ENCODE results near the gene OAS2. TPM values are rescaled to one million over a fixed set of nuclear protein-coding genes. Genes with fewer than 3 reads are reported as not detected.
A peak's percentile ranks its signal among the peaks of the same experiment; 100 is the strongest.

Gene OAS2
- total and polyA plus RNA-seq, 2 experiments from 2014 or later = 0.54 to 0.56 TPM

GRCh38 chr12:112992541-112993398 lies 14.5 kb downstream of the OAS2 start:
- no peak for TF ChIP-seq EZH2 (IDR thresholded peaks at IDR 0.05; ENCODE audit: insufficient read depth, poor library complexity, severe bottlenecking)
- no peak for TF ChIP-seq EZH2phosphoT487 (IDR thresholded peaks at IDR 0.05; ENCODE audit: insufficient read depth, low read depth)
- WGBS, 2 experiments (ENCODE audit: low coverage in 1 of 2, low lambda C conversion rate in 2 of 2, missing lambda C conversion rate in 2 of 2) = 0% methylated on average over 2 of the region's 2 CpGs
- Histone ChIP-seq H3K9ac (no peak overlapping the region), H3K4me1 (ENCODE audit: insufficient read depth) (no peaks in the 10 kb centered on the region), H3F3A (ENCODE audit: insufficient read depth) (no peaks in the 10 kb centered on the region), H4K20me1 (ENCODE audit: insufficient read depth) (no peaks in the 10 kb centered on the region), H3K4me3 (no peak overlapping the region), H3K27me3 (replicated peaks; ENCODE audit: insufficient read depth) (no peaks in the 10 kb centered on the region), H3K9me2 (ENCODE audit: insufficient read depth) (no peaks in the 10 kb centered on the region), H3K79me2 (ENCODE audit: insufficient read depth) (no peaks in the 10 kb centered on the region), H3K36me3 (ENCODE audit: low read depth) (no peaks in the 10 kb centered on the region), H2AFZ (no peak overlapping the region), H3K27ac (no peak overlapping the region), H3K4me2 (ENCODE audit: unreplicated experiment) (no peak overlapping the region), H3K9me3 (ENCODE audit: low read depth) (no peaks in the 10 kb centered on the region)
- DNase-seq = peak; percentile 67
- in situ Hi-C loops (cut with MboI) = no loop called here

- no peaks in the 10 kb centered on the region for H3K36me3 ChIP-seq (ENCODE audit: low read depth)
- H3K4me3 ChIP-seq = no peak overlapping the region
- TF ChIP-seq EZH2 (IDR thresholded peaks at IDR 0.05; ENCODE audit: insufficient read depth, poor library complexity, severe bottlenecking) (no peak), EZH2phosphoT487 (IDR thresholded peaks at IDR 0.05; ENCODE audit: insufficient read depth, low read depth) (no peak)
- no peak overlapping the region for H3K9ac ChIP-seq
- no peak overlapping the region for H3K27ac ChIP-seq
- in situ Hi-C loops (cut with MboI) = no loop called here
- H3F3A ChIP-seq (ENCODE audit: insufficient read depth) = no peaks in the 10 kb centered on the region
- H3K4me1 ChIP-seq (ENCODE audit: insufficient read depth) = no peaks in the 10 kb centered on the region
- no peaks in the 10 kb centered on the region for H3K79me2 ChIP-seq (ENCODE audit: insufficient read depth)
- no peaks in the 10 kb centered on the region for H4K20me1 ChIP-seq (ENCODE audit: insufficient read depth)
- no peak overlapping the region for H2AFZ ChIP-seq
- no peaks in the 10 kb centered on the region for H3K9me2 ChIP-seq (ENCODE audit: insufficient read depth)
- H3K27me3 ChIP-seq (replicated peaks; ENCODE audit: insufficient read depth) = no peaks in the 10 kb centered on the region
- no peak for DNase-seq
- H3K9me3 ChIP-seq (ENCODE audit: low read depth) = no peaks in the 10 kb centered on the region
- no peak overlapping the region for H3K4me2 ChIP-seq (ENCODE audit: unreplicated experiment)
- WGBS, 2 experiments (ENCODE audit: low coverage in 1 of 2, low lambda C conversion rate in 2 of 2, missing lambda C conversion rate in 2 of 2) = 66 to 68% methylated on average over 5 of the region's 5 CpGs
Observed at GRCh38 chr12:112995008-112995407, 16.7 kb downstream of the OAS2 start.

GRCh38 chr12:112996501-112996900 lies 18.2 kb downstream of the OAS2 start:
- H3K4me1 ChIP-seq (ENCODE audit: insufficient read depth) = no peaks in the 10 kb centered on the region
- no peak overlapping the region for H3K27ac ChIP-seq
- no peak overlapping the region for H2AFZ ChIP-seq
- H3K9me3 ChIP-seq (ENCODE audit: low read depth) = no peaks in the 10 kb centered on the region
- TF ChIP-seq EZH2phosphoT487 (IDR thresholded peaks at IDR 0.05; ENCODE audit: insufficient read depth, low read depth) (no peak), EZH2 (IDR thresholded peaks at IDR 0.05; ENCODE audit: insufficient read depth, poor library complexity, severe bottlenecking) (no peak)
- WGBS, 2 experiments (ENCODE audit: low coverage in 1 of 2, low lambda C conversion rate in 2 of 2, missing lambda C conversion rate in 2 of 2) = 74% methylated on average over 8 of the region's 8 CpGs
- DNase-seq = no peak
- H3K36me3 ChIP-seq (ENCODE audit: low read depth) = no peaks in the 10 kb centered on the region
- H3K4me2 ChIP-seq (ENCODE audit: unreplicated experiment) = no peak overlapping the region
- no peak overlapping the region for H3K9ac ChIP-seq
- no peaks in the 10 kb centered on the region for H3K27me3 ChIP-seq (replicated peaks; ENCODE audit: insufficient read depth)
- no peak overlapping the region for H3K4me3 ChIP-seq
- H4K20me1 ChIP-seq (ENCODE audit: insufficient read depth) = no peaks in the 10 kb centered on the region
- in situ Hi-C loops (cut with MboI) = no loop called here
- no peaks in the 10 kb centered on the region for H3F3A ChIP-seq (ENCODE audit: insufficient read depth)
- H3K9me2 ChIP-seq (ENCODE audit: insufficient read depth) = no peaks in the 10 kb centered on the region
- no peaks in the 10 kb centered on the region for H3K79me2 ChIP-seq (ENCODE audit: insufficient read depth)

- DNase-seq = no peak
- H4K20me1 ChIP-seq (ENCODE audit: insufficient read depth) = no peaks in the 10 kb centered on the region
- H2AFZ ChIP-seq = no peak overlapping the region
- H3K27ac ChIP-seq = no peak overlapping the region
- in situ Hi-C loops (cut with MboI) = no loop called here
- no peaks in the 10 kb centered on the region for H3K4me1 ChIP-seq (ENCODE audit: insufficient read depth)
- no peaks in the 10 kb centered on the region for H3K79me2 ChIP-seq (ENCODE audit: insufficient read depth)
- no peaks in the 10 kb centered on the region for H3K9me3 ChIP-seq (ENCODE audit: low read depth)
- no peak overlapping the region for H3K4me2 ChIP-seq (ENCODE audit: unreplicated experiment)
- no peak overlapping the region for H3K9ac ChIP-seq
- no peaks in the 10 kb centered on the region for H3K36me3 ChIP-seq (ENCODE audit: low read depth)
- H3K9me2 ChIP-seq (ENCODE audit: insufficient read depth) = no peaks in the 10 kb centered on the region
- no peaks in the 10 kb centered on the region for H3K27me3 ChIP-seq (replicated peaks; ENCODE audit: insufficient read depth)
- H3K4me3 ChIP-seq = no peak overlapping the region
- no peak for TF ChIP-seq EZH2 (IDR thresholded peaks at IDR 0.05; ENCODE audit: insufficient read depth, poor library complexity, severe bottlenecking)
- TF ChIP-seq EZH2phosphoT487 (IDR thresholded peaks at IDR 0.05; ENCODE audit: insufficient read depth, low read depth) = no peak
- WGBS, 2 experiments (ENCODE audit: low coverage in 1 of 2, low lambda C conversion rate in 2 of 2, missing lambda C conversion rate in 2 of 2) = 66 to 75% methylated on average over 7 of the region's 7 CpGs
- H3F3A ChIP-seq (ENCODE audit: insufficient read depth) = no peaks in the 10 kb centered on the region
Observed at GRCh38 chr12:112997506-112997905, 19.2 kb downstream of the OAS2 start.
